Measurements from ENCODE around the gene SYNPR.

Gene SYNPR

DNA sequence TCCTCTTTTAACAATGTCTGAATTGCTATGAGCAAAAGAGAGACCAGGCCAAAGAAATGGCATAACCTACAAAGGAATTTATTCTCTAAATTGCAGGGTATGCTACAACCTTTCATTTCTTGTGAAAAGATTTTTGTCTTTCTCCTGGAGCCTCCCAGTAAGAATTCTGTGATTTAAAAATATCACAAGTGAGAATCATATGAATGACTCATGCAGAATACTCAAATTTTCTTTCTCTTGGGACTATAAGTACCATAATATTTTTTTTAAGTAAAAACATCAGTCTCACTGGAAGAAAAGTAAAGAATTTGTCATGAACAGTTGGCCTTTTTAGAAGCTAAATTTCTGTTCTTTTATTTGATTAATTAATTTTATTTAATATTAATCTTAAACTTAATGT lies 26.3 kb downstream of the SYNPR start:
- DNase-seq (ENCODE audit: low read depth) = no peak

DNA sequence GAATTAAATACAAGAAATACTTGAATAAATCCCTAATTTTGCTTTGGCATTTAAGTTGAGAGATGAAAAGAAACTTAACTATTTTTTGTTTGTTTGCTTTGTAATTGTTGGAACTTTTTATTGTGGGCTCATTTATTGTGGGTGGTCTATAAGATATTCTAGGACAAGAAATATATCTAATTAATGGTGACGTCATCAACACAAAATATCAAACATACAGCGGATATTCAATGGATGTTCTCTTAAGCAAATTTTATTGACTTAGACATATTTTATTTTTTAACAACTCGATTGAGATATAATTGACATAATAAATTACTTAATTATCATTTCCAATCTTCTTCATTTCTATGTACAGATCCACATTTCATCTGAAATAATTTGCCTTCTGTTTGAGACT lies 30.0 kb downstream of the SYNPR start:
- DNase-seq (ENCODE audit: low read depth) = no peak

DNA sequence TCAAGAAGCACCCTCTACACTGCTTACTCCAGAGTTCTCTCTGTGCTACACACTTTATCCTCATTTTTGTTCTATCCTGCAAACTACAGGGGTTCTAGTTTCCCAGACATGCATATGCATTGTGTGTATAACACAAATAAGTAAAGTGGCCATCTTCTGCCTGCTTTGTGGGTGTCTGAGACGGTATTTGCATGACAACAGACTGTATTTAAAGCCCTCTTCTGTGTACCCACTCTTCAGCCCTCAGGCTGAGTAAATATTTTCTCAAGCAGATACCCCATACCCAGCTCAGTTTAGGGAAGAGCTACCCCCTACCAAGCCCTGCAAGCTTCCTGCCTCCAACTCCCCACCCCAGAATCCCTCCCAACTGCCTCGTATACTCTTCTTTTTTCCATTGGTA lies 31.7 kb downstream of the SYNPR start:
- DNase-seq (ENCODE audit: low read depth) = no peak

DNA sequence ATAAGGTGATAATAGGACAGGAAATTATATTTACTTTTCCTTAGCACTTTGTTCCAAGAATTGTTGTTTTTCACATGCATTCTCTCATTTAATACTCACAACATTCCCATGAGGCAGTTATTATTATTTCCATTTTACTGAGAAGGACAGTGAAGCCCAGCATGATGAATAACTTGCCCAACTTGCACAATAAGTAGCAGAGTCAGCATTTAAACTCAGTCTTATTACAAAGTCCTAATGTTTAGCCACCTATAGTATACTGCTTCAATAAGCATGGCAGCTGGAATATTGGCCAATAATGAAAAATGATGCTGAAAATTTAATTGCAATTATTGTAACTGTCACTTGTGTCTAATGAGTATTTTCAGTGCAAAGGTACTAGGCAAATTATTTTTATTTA lies 45.7 kb downstream of the SYNPR start:
- no peak for DNase-seq (ENCODE audit: low read depth)

DNA sequence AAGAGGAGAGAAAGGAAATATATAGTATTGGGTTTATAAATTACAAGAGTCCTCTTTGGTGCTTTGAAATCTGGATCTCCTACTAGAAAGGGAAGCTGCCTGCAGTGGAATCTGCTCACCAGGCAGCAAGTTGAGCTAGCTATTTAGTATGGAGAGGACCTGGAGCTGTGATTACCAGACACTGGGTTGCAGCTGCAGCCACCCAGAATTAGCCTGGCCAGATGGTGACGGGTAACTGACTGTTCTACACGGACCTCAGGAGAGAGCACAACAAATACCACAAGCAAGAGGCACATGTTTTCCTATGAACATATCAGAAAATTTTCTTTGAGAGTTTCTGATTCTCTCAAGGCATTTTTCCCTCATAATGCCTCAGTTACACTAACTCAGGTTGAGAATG lies 46.5 kb downstream of the SYNPR start:
- DNase-seq (ENCODE audit: low read depth) = no peak

DNA sequence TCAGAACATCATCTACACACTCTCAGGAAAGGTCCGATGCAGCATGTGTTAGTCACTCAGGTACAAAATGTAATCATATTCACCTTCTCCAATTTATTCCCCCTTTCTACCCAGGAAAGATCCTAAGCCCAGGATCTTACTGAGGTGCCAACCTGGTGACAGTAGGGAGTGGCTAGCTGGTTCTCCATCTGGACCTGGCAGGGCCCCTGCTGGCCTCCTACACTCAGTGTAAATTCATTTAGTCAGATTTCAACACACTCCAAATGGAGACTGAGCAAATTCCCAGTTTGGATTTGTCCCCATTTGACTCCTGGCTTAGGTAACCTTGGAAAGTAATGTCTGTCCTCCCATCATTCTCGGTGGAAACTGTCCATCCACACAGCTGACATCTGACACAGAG lies 47.3 kb downstream of the SYNPR start:
- DNase-seq (ENCODE audit: low read depth) = no peak

DNA sequence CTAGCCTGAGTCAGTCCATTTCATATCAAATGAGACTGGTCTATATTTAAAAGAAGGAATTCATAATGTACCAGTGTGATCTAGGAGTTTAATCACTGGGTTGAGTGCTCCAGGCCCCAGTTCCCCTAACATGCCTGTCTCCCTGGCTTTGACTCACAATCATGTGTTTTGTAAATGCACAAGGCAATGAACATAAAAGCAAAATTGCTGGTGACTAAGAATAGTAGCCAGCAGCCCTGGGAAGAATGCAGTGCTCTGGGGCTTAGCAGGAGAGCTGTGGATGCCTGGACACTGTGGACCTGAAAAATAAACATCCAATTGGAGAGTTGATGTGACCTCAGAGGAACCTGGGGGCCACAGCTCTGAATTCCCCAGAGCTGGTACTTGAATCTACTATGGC lies 50.3 kb downstream of the SYNPR start:
- DNase-seq (ENCODE audit: low read depth) = no peak

DNA sequence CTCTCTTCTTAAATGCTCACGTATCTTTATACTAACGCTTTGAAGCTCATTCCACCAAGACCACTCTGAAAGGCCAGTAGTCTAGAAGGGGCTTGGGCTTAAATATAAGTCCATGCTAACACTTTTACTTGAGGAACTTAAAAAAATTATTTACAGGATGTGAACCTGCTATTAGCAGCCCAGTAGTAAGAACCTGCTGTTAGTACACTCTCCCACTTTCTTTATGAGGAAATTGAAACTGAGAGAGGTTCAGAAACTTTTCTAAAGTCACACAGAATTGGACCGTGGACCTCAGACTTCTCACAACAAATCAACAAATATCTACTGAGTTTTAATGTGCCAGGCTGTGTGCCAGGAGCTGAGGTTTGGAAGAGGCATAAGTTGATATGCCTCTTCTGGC lies 53.4 kb downstream of the SYNPR start:
- no peak for DNase-seq (ENCODE audit: low read depth)

DNA sequence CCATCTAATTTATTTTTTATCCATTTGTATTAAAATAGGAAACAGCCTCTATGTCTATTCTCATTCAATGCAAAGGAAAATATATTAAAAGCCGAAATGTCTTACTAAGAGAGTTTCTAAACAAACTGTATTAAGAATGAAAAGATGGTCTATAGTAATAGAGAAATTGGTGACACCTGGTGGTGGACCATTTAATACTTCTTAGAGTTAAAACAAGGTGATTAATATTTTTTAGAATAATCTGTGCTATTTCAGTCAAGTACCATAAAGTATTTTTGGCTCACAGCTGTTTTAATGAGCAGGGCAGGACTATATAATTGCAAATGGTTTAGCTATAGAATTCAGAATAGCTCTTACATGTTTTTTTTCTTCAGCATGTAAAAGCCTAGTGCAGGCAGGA lies 55.7 kb downstream of the SYNPR start:
- DNase-seq (ENCODE audit: low read depth) = no peak

DNA sequence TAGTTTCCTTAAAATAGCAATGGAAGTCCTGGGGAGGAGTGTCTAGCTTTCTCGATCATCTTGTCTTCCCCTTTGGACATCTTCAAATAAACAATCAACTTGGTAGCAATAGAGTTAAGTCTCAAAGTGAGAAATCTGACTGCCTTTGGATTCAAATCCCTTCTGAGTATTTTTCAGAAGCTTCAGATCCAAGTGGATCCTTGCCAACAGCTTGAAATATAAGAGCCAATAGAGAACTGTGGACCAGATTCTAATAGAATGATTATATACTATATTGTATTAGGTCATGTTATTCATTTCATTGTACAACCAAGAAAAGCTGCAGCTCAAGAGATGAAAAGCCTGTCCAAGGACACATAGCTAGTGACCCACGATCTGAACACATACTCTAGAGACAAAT lies 60.2 kb downstream of the SYNPR start:
- DNase-seq (ENCODE audit: low read depth) = no peak

DNA sequence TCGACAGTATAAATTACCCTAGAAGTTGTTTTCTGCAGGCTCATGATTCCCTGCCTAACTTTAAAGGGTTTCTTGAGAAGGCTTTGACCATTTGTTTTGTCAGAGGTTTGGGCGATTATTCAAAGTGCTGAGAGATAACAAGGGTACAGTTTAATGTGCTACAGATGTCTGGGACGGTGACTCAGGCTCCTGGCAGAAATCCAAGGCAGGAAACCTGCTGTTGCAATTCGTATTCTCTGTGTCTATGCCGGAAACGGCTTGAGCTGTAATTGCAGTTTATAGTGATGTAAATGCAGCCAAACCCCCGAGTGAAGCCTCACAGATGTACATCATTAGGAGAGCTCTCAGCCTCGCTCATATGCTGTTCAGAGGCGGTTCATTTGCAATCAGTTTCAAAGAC lies 65.6 kb downstream of the SYNPR start:
- DNase-seq (ENCODE audit: low read depth) = no peak

DNA sequence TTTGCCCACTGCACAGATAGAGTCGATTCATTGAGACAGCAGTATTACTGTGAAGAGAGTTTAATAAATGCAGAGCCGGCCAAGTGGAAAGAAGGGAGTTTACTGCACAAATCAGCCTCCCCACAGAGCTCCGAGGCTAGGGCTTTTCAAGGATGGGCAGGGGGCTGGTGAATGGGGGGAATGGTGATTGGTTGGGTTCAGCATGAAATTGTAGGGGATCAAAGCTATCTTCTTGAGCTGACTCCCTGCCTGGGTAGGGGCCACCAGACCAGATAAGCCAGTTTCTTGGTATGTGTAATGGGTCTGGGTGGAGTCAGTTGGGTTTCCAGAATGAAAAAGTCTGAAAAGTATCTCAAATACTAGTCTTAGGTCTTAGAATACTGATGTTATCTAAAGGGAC lies 66.6 kb downstream of the SYNPR start:
- no peak for DNase-seq (ENCODE audit: low read depth)

DNA sequence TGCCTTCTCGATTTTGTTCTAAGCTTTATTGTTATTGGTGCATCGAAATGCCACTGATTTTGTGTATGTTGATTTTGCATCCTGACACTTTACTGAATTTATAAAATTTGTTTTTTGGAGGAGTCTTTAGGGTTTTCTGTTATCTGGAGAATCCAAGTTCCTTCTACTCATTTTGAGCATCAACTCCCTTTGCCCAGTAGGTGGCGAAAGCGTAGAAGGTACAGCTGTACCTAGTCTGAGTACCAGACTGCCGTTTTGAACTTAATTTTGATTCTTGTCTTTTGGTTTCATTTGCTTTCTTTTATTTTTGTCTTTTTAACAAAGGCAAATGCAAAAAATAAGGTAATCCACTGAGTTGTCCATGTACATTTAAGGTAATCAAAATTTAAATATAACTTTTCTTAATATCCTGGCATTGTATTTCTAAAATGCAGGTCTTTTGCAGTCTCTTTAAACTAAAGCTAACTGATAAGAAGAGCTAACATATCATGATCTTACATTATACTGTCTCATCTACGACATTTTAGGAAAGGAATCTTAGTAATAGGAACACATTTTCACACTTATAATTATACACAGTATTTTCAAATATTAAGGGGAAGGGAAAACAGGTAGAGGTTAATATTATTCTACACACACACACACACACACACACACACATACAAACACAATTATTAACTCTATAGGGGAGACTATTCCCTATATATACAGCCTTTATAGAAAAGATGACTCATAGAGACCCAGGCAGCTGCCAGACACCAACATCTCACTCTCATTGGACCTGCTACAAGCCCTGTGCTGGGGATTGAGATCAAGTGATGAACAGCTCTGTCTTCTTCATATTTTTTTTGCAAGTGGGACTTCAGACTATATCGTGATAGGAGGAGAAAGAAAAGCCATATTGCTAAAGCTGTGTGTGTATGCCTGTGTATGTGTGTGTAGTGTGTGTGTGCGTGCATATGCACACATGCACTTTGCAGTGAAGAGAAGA lies 71.8 kb downstream of the SYNPR start:
- DNase-seq (ENCODE audit: low read depth) = no peak

DNA sequence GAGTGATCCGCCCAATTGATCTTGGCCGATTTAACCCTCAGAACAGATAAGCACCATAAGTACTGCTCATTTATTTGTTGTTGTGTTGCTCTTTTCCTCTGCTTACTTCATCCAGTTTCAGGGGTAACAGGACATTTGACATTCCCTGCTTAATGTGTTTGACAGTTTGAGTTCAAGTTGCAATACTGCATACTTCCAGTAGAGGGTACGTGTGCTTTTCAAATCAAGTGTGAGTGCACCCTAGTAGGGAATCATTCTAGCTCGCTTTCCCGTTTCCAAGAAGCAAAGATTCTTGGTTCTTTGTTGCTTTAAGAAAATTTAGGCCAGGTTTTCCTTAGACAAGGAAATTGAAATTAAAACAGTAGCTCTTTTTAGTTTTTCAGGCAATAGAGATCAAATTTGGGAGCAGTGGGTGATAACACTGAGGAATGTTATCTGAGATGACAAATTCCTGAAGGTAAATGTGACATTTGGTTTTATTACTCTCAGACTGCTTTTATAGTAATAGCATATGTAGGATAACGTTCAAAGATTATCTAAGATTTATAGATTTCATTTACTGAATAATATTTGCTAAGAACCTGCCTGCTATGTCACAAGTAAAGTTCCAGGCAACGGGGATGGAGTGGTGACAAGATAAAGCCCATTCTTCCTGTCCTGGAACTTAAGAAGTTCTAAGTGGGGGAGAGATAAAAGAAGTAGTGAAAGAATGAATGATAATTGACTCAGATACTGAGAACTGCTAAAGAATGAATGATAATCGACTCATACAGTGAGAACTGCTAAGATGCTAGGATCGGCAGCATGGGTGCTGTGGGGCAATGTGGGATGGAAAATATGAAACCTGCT lies 73.3 kb downstream of the SYNPR start:
- DNase-seq (ENCODE audit: low read depth) = no peak

DNA sequence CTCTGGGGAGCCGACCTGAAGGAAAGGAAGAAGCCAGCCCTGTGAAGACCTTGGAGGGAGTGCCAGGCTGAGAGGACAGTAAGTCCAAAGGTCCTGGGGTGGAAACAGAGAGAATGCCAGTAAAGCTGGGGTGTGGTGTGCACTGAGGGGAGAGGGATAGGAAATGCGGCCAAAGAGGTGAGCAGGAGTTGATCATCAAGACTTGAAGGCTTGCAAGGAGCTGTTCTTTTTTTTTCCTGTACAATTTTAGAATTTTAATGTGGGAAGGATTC lies 73.8 kb downstream of the SYNPR start:
- no peak for DNase-seq (ENCODE audit: low read depth)

DNA sequence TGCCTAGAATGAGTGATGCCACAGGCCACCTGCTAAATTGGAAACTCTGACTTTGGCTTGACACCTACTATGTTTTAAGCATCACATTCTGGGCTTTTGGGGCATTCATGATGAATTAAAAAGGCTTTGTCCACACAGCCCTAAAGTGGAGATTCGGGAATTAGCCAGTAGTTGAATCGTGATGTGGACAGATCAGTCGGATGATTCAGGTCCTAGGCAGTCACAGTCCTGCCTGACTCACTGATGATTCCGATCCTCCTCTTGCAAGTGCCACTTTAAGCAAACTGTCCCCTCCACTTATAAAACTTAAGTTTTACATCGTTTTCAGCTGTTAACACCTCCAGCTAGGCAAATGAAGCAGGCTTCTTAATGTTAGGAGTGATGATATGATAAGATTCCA lies 75.3 kb downstream of the SYNPR start:
- no peak for DNase-seq (ENCODE audit: low read depth)

DNA sequence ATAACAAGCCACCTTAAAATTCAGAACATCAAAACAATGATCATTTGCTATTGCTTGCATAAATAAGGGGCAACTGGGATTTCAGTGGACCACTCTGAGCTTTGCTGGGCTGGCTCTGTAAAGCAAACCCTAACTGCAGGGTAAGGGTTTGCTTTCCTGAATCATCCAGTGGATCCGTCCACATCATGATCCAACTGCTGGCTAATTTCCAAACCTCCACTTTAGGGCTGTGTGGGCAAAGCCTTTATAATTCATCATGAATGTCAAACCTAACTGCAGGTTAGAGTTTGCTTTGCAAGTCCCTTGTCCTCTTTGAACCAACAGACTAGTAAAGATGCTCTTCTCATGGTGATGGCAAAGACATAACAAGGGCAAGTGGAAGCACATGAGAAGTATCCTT lies 76.1 kb downstream of the SYNPR start:
- no peak for DNase-seq (ENCODE audit: low read depth)

DNA sequence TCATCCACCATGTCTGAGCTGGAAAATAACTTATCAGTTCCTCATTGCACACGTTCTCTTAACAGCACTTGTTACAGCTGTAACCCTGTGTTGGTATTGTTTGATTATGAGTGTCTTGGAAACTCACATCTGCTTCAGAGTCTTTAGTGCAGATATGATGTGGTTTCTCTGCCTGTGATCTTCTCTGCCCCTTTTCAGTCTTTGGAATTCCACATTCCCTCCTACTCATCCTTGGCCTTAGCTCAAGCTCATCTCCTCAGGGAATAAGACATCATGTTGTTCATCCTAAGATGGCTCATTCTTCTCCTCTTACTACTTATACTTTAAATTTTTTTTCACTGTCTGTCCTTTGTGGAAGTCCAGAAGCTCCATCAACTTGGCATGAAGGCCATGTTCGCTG lies 77.7 kb downstream of the SYNPR start:
- no peak for DNase-seq (ENCODE audit: low read depth)

DNA sequence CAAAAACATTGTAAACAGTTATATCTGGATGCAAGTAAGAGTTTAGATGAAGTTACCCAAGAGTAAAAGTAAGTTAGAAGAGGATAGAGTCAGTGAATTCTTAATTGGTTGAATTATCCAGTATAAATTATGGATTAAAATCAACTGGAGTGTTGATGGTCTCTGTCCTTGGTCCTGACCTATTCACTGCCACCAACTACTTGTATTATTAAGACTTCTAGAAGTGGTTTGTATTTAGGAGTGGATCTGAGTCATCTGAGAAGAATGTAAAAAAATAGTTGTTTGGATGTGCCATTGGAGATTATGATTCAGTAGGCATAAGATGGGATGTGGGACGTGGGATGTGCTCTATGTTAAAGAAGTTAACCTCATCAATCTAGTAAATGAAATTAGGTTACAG lies 86.4 kb downstream of the SYNPR start:
- no peak for DNase-seq (ENCODE audit: low read depth)

DNA sequence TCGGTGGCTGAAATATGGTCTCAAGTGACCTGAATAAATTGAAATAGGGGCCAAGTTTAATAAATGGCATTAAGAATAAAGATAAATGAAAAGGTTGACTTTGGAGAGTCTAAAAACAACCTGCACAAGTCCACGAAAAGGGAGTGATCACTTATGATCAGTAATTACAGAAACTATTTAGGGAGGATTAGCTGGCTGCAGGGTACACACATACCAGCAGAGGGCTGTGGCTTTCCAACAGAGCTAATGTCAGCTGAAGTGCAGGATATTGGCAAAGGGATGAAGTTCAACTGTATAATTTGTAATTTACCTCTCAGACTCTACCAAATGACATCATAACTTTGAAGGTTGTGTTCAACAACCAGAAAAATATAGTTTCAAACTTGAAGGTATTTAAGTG lies 86.8 kb downstream of the SYNPR start:
- no peak for DNase-seq (ENCODE audit: low read depth)

DNA sequence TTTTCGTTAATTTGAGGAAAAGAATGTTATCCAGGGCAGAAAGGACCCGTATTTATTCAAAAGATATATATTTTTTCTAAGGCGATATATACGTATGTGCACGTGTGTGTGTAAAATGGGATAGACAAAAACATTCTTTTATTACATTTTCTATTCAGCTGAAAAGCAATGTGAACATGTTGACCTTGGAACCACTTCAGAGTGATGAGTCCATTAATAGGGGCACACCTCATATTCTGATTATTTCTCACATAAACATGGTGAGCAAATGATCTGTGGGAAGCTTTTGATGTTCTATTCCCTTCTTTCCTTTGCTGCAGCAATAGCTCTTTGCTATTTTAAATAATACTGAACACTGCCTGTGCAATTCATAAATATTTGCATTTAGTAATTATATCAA lies 87.6 kb downstream of the SYNPR start:
- no peak for DNase-seq (ENCODE audit: low read depth)

DNA sequence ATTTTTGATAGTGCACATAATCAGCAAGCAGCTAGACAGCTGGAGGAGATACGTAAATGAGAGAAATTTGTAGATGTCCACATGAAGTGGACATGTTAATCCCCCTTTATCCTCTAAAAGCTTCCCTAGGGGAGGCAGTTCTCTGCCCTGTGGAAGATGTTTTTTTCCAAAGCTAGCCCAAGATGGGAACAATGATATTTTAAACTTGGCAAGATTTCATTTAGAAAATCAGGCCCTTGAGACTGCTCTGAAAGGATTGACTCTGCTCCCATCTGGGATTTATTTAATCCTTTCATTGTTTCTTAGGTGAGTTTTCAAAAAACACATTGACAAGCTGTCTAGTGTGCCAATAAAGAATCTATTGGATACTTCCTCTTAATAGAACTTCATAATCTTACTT lies 92.0 kb downstream of the SYNPR start:
- no peak for DNase-seq (ENCODE audit: low read depth)

DNA sequence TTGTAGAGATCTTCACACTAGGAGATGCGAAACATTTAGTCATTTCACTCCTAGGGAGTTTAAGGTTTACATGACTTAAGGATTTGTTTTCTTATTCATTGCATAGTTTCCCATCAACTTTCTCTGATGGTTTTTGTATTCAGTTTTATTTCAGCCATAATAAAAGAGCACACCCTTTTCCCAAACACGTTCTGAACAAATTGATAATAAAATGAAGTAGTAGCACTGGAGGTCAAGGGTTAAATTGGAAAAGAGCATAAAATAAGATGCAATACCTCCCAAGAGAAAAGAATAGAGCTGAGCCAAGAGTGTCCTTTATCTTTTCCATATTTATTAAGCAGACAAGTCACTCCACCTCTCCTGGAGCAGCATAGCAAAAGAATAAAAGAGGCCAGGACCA lies 104.9 kb downstream of the SYNPR start:
- no peak for DNase-seq (ENCODE audit: low read depth)

DNA sequence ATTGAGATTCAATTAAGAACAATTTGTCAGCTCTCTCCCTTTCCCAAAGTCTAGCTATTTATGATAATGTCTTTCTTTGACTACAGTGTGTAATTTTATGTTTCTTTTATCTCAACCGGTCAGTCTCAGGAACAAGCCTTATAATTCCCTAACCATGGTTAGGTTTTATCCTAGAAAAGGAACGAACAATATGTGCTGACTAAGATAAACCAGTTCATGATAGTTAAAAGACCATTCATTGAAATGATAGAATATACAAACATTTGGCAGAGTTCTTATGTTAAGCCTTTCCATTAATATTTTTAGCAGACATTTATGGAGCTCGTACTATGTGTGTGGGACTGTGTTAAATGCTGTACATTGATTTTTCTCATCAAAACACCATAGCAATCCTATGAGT lies 106.3 kb downstream of the SYNPR start:
- no peak for DNase-seq (ENCODE audit: low read depth)

Data from activated T-cell treated with anti-CD3 and anti-CD28 coated beads for 1 hour (primary cell).